PFSK-1 (cell line): ENCODE results near the gene MED9.

Experiments used
- FOXP2 ChIP-seq: optimal IDR thresholded peaks from 2 replicates; pipeline ENCODE3; 2011; ENCODE audit warnings: borderline replicate concordance, control low read depth, inconsistent platforms; ENCODE audit not compliant: insufficient read depth; ENCODE audit errors: extremely low read length, extremely low read depth
- POLR2AphosphoS5 ChIP-seq: IDR thresholded peaks from 2 replicates; pipeline ENCODE4 v1.6.1; 2012; ENCODE audit warnings: low read depth, mild to moderate bottlenecking, control low read depth, low read length, moderate library complexity
- SIN3A ChIP-seq: IDR thresholded peaks from 2 replicates; pipeline ENCODE4 v1.6.1; 2012; ENCODE audit warnings: mild to moderate bottlenecking, low read length, moderate library complexity, borderline replicate concordance; ENCODE audit not compliant: insufficient read depth
- TF ChIP-seq, protein P1 (sequence below), 2 experiments: IDR thresholded peaks; 2 replicates each; pipeline versions ENCODE4 v1.6.1 to v1.8.0; 2011 to 2012; ENCODE audit warnings: low read depth in 2 of 2, low read length in 2 of 2, control low read depth in 1 of 2, inconsistent platforms in 1 of 2, mild to moderate bottlenecking in 1 of 2, moderate library complexity in 1 of 2; ENCODE audit not compliant: insufficient read depth in 1 of 2

DNA sequence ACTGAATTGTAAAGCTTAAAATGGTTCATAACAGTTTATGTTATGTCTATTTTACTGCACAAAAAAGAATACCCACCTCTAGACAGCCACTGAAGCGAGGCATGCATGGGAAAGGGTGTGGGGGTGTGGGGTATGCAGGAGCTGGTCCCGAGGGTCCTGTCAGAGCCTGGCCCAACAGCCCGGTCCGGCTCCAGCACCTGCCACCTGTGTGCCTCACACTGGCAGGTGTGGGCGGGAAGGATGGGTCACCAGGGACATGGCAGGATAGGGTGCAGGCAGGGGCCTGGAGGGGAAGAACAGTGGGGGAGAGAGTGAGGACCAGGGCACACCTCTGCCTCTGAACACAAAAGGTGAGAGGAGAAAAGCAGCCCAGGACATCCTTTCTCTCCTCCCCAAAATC is 42.2 kb downstream of the MED9 start:
- TF ChIP-seq, protein P1, sequence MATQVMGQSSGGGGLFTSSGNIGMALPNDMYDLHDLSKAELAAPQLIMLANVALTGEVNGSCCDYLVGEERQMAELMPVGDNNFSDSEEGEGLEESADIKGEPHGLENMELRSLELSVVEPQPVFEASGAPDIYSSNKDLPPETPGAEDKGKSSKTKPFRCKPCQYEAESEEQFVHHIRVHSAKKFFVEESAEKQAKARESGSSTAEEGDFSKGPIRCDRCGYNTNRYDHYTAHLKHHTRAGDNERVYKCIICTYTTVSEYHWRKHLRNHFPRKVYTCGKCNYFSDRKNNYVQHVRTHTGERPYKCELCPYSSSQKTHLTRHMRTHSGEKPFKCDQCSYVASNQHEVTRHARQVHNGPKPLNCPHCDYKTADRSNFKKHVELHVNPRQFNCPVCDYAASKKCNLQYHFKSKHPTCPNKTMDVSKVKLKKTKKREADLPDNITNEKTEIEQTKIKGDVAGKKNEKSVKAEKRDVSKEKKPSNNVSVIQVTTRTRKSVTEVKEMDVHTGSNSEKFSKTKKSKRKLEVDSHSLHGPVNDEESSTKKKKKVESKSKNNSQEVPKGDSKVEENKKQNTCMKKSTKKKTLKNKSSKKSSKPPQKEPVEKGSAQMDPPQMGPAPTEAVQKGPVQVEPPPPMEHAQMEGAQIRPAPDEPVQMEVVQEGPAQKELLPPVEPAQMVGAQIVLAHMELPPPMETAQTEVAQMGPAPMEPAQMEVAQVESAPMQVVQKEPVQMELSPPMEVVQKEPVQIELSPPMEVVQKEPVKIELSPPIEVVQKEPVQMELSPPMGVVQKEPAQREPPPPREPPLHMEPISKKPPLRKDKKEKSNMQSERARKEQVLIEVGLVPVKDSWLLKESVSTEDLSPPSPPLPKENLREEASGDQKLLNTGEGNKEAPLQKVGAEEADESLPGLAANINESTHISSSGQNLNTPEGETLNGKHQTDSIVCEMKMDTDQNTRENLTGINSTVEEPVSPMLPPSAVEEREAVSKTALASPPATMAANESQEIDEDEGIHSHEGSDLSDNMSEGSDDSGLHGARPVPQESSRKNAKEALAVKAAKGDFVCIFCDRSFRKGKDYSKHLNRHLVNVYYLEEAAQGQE (IDR thresholded peaks at IDR 0.05; ENCODE audit: insufficient read depth in 1 of 2, low read depth in 2 of 2, low read length in 2 of 2) = no peak
- TF ChIP-seq POLR2AphosphoS5 (no peak), SIN3A (no peak), FOXP2 (no peak)
